HG03039 (cell line): Measurements from ENCODE around the gene CLEC2L.
A peak's percentile ranks its signal among the peaks of the same experiment; 100 is the strongest.

Experiments used
- ATAC-seq: cut with Tn5 transposase; IDR thresholded peaks from one replicate; pipeline ENCODE4 v1.9.1; 2021; ENCODE audit warnings: mild to moderate bottlenecking, moderate library complexity; ENCODE audit not compliant: unreplicated experiment

Gene CLEC2L

DNA sequence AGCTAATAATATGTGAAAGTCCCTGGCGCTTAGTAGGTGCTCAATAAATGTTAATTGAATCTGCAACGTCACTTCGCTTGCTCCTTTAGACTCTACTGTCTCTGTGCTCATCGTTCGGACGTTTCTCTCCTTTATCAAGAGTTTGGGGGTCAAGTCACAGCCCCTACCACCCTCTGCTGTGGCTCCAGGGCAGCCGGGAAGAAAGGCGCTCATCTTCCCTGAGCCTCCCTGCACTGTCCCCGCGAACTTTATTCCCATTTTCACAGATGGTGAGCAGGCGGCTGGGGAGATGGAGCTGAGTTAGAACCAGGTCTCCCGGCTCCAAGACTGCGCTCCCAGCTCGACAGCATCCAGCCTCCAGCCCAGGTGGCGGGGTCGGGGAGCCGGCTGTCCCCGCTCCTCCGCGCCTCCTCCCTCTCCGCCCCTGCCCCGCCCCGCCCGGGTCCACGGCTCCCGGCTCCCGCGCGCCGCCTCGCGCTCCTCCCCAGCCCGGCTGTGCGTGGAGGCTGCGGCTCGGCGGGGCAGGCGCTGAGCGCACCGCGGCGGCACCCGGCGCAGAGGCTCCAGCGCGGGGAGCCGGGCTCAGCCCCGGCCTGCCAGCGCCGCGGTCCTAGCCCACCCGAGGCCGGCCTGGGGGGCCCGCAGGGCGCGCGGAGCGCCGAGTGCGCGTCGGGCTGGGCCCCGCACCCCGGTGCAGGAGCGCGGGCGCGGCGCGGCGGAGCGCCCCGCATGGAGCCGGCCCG lies at the start of gene CLEC2L:
Gene CLEC2L (plus strand): TSS at position 487 of the 743 bp plus-strand sequence. CDS start 243 bp downstream, at position 730.
- ATAC-seq = no peak

DNA sequence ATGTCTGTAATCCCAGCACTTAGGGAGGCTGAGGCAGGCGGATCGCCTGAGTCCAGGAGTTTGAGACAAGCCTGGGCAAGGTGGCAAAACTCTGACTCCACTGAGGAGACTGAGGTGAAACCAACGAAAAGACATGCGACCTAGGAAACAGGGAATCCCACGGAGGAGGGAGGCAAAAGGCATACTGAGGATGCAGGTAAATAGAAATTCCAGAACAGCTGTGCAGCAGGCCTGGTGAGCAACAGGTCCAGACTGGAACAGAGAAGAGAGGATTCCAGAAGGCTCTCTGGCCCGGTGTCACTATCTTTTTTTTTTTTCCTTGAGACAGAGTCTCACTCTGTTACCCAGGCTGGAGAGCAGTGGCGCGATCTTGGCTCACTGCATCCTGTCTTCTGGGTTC lies 47.3 kb upstream of the CLEC2L start:
- no peak for ATAC-seq

DNA sequence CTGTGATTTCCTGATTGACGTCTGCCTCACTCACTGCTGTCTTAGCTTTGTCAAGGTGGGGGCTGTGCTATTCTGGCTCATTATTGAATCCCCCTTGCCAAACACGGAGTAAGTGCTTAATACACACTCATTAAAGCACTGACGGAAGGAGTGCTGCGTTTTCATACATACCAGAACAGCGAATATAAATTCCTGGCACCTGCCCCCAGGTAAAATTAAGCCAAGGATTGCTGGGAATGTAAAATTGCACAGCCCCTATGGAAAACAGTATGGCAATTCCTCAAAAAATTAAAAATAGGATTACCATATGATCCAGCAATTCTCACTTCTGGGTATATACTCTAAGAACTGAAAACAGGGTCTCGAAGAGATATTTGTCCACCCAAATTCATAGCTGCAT lies 46.6 kb upstream of the CLEC2L start:
- ATAC-seq = no peak

DNA sequence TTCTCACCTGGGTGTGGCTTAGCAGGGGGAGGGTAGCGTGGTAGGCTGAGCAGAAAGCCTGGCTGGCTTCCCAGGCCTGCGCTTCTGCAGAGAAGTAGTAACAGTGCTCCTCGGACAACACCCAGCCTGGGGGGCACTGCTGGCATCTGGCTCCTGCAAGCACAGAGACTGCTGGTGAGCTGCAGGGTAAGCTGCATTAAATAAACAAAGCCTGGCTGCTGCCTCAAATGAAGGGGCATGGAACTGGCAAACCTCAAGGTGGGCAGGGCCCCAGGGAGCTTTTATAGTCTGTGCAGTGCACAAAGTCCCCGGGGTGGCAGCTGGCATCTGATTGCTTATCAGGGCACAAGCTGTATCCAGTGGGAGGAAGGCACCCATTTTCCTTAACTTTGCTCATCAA lies 43.9 kb upstream of the CLEC2L start:
- ATAC-seq = no peak

DNA sequence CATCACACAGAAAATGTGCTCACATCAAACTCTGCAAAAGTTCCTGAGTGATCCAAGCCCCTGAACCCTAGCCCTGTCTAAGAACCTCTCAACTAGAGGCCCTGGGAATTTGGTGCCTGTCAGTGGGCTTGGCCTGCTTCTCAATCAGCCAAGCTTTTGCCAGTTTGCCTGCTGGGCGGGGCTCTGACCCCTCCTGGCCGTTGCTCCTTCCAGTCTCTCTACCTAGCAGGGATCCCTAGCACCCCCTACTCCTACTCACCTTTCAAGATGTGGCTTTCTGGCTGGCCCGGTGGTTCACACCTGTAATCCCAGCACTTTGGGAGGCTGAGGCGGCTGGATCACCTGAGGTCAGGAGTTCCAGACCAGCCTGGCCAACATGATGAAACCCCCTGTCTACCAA lies 42.1 kb upstream of the CLEC2L start:
- ATAC-seq = no peak

DNA sequence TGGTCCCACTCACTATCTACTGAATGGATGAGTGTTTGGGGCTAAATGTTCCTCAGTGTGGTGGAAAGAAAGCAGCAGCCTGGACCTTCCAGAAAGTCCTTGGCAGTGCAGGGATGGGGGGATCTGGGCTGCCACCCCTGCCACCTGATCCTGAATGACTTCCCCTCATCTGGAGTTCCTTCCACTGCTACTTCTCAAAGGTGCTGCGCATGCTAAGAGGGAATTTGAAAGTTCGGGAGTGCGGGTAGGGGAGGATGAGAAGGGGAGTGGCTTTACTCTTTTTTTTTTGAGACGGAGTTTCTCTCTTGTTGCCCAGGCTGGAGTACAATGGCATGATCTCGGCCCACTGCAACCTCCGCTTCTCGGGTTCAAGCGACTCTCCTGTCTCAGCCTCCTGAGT lies 41.4 kb upstream of the CLEC2L start:
- ATAC-seq = no peak

DNA sequence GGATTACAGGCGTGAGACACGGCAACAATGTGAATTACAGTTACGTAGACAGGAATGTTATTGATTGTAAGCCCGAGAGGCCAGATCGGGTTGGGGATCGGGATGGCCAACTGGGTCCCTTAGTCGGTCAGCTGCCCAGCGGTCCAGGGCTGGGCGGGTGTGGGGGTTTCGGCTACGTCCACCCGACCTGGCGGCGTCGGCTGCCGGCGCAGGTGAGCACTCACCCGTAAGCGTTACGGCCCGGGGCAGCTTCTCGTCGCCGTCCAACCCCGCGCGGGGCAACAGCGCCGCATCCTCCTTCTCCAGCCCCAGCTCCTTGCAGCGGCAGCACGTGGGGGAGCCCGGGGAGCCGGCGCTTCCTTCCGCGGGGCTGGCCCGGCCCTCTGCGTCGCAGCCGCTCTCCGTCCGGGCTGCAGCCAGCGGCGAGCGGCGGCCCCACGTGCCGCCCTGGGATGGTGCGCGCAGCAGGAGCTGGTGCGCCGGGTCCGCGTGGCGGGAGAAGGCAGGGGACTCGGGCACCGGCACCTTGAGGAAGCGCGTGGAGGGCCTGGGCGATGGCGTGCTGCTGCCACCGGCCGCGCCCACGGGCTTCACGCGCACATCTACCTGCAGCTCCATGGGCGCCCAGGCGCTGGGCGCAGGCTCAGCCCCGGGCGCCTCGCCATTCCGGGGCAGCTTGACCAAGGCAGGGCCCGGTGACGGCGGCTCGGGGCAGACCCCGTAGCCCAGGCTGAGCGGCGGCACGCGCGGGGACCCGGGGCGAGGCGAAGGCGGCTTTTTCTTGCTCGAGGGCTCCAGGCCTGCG lies 40.6 kb upstream of the CLEC2L start:
- no peak for ATAC-seq

DNA sequence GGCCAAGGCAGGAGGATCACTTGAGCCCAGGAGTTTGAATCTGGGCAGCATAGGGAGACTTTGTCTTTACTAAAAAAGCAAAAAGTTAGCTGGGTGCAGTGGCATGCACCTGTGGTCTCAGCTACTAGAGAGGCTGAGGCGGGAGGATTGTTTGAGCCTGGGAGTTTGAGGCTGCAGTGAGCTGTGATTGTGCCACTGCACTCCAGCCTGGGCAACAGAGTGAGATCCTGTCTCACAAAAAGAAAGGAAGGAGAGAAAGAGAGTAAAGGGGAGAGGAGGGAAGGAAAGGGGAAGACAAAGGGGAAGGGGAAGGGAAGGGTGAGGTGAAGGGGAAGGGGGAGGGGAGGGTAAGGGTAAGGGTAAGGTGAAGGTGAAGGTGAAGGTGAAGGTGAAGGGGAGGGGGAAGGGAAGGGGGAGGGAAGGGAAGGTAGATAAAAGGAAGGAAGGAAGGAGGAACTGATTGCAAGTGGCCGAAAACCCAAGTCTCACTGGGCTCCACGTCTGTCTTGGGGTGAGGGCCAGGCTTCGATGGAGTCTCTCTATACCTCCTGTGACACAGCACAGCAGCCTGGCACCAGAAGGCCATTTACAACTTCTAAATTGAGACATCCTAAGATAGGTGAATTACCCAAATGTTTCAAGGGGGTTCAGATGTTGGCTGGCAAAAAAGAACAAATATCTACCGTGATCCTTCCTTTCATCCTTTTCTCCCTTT lies 36.0 kb upstream of the CLEC2L start:
- ATAC-seq = no peak

DNA sequence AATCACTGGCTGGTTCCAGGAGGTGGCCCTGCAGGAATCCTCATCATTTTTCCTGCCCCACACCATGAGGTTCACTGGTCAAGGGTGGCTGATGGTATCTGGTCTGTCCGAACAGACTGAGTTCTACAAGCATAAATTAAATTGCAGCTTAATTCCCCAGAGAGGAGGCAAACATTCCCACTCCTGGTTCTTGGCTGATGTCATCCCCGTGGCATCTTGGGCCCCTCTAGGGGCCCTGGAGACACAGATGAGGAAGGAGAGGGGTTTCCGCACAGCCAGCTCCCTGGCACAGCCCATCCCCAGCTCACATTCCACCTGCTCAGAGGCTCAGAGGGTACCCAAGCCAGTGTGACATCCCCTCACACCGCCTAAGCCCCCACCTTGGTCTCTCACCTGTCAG lies 34.7 kb upstream of the CLEC2L start:
- no peak for ATAC-seq

DNA sequence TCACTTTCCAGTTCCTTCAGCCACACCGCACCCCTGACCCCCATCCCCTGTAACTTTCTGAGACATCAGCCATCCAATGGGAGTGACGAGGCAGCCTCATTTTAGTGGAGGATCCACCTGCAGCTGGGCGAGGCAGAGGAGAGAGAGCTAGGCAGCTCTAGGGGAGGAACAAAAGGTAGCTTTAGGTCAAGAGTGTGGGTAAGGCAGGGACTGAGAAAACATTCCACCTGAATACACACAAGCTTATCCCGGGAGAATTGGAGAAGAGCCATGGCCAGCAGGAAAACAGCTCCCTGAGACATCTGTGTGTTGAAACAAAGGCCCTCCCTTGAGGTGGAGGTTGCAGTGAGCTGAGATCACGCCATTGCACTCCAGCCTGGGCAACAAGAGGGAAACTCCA lies 33.4 kb upstream of the CLEC2L start:
- ATAC-seq = no peak

DNA sequence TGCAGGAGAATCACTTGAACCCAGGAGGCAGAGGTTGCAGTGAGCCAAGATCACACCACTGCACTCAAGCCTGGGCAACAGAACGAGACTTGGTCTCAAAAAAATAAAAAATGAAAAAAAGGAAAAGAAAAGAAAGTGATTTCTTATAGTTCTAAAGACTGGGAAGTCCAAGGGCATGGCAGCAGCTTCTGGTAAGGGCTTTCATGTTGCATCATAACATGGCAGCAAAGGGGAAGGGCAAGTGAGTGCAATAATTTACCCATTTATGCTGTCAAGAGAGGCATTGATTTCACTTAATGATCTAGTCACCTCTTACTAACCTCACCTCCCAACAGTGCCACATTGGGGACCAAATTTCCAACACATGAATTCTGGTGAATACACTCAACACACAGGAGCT lies 31.2 kb upstream of the CLEC2L start:
- ATAC-seq = no peak

DNA sequence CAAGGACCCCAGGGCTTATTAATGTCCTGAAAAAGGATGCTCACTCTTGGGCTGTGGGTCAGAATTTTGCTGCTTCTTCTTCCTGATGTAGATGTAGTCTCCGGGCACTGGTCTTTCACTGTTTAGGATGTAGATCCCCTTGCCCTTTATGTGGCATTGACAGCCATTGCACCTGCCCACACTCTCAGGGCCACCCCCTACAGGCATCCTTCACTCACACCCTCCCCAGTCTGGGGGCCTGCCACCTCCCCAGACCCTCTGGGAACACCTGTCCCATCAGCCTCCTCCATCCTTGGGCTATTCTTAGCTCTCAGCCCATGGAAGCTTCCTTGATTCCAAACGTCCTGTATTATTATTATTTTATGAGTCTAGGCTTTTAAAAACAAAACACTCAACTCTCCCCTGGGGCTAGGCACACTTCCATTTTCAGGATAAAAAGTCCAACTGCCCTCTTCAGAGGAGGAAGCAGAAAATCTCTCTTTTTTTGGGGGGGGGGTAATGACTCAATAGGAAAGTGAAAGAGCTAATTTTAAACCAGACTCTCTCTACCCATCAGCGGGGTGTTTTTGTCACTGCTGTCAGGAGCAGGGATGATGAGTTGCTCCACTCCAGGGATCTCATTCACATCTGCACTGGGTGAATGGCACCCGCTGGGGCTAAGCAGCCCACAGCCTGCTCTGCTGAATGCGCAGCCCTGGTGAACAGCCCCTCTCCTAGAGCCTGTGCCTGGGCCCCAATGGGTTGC lies 28.5 kb upstream of the CLEC2L start:
- peak; percentile 77 for ATAC-seq

DNA sequence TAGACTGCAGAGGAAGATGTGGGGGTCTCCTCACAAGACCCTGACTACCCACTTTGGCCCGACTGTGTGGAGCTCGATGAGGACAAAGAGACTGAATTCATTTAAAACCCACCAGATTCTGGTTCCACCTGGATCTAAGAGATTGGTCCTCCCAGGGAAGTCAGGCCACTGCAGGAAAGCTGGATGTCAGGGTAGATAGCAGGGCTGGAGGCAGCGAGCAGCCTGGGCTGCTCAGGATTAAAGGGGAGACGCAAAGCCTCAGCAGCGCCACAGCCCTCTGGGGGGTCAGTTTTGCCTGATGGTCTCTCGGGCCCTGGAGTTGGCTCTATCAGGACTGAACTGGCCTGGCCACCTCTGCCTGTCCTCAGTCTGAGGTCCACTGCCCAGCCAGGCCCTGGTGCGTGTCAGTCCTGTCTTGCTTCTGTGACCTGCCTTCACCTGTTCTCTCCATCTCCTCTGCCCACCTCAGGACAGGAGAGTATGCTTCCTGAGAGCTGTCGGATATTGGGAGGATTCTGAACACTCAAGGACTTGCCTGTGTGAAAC lies 27.8 kb upstream of the CLEC2L start:
- ATAC-seq = no peak

DNA sequence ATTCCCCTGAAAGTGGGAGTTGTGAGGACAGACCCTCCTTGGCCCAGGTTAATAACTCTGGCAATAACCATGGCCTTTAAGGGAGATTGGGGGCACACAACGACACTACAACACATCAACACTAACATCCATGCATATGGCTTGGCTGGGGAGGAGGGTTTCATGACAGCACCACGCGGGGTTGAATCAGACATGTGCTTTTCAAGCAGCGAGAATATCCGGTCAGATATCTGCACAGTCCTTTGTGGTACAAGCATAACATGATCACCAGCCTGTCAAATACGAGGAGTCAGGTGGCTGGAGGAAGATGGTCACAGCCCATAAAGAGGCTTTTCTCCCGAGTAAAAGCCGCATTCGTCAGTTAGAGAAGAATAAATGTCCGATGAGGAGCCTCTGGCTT lies 27.0 kb upstream of the CLEC2L start:
- no peak for ATAC-seq

DNA sequence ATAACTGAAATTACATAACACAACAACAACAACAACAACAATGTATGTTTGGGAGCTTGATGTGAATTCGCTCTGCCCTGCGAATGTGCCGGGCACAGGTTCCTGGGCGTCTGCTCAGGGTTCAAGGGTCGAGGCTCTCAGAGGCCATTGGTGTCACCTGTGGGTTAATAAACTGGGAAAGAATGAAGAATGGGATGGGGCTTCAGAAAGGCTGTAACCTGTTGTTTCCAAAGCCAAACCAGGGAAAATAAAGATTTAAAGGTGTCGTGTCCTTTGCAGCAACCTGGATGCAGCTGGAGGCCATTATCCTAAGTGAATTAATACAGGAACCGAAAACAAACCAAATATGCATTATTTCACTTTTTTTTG lies 22.7 kb upstream of the CLEC2L start:
- no peak for ATAC-seq

DNA sequence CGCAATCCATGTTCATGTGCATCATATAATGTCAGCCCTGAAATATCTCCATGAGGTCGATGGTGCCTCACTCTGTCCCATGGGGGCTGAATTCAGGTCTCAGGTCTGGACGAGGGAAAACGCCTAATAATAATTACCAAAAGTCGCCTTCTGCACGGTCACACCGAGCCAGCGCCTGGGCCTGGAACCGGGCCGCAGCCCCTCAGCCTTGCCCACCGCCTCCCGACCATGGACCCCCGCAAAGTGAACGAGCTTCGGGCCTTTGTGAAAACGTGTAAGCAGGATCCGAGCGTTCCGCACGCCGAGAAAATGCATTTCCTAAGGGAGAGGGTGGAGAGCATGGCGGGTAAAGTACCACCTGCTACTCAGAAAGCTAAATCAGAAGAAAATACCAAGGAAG lies 21.3 kb upstream of the CLEC2L start:
- ATAC-seq = no peak

DNA sequence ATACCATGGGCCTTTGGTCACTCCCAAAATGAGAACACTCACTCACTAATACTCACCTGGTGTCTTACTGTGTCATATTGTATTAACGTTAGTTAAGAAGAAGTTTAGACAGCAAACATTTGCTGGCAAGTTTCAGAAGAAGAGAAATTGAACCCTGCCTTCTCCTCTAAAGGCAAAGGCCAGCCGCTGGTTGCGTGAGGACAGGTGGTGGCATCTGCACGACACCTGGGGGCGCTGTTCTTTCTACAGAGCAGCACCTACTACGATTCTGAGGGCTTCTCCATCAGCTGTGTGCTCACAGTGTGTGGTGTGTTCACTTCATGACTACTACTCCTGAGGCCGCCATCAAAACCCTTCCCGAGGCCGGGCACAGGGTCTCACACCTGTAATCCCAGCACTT lies 17.9 kb upstream of the CLEC2L start:
- ATAC-seq = no peak

DNA sequence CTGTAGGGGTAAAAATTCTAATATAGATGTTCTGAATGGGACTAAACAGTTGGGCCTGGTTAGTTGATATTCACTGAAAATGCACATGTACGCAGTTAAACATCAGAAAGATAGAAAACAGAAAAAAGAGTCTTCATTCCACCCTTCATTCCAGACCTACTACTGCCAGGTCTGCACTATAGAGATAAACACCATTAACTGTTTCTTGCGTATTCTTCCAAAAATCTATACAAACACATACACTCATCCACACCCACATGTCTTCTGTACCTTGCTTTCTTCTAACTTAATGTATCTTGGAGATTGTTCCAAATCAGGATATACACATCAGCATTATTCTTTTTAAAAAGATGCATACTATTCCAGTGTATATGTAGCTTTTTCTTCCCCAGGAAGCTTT lies 13.9 kb upstream of the CLEC2L start:
- ATAC-seq = no peak

DNA sequence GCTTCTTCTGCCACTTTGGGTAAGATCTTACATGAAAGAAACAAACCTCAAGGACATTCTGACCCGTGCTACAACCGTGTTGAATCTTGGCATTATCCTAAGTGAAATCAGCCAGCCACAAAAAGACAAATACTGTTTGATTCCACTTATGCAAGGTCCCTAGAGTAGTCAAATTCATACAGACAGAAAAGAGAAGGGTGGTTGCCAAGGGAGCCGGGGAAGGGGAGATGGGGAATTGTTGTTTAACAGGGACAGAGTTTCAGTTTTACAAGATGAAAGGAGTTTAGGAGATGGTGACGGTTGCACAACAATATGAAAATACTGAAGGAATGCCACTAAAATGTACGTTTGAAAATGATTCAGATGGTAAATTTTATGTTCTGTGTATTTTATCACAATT lies 12.2 kb upstream of the CLEC2L start:
- ATAC-seq = no peak

DNA sequence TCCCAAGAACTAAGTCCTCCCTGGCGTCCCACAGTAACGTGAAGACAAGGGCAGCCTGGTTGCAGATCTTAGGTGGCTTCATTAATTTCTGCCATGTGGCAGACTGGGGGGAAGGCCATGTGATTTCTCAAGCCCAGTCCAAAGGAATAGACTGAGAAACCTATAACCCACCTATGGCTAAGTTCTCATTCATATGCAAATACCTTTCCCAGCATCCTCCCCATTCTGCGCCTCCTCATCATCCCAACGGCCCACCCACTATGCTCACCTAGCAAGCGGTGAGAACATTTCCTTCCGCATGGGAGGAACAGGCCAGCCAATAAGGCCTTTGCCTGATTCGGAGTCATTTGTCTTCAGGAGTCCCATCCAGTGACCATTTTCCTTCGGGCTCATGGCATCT lies 8.2 kb upstream of the CLEC2L start:
- ATAC-seq = no peak

DNA sequence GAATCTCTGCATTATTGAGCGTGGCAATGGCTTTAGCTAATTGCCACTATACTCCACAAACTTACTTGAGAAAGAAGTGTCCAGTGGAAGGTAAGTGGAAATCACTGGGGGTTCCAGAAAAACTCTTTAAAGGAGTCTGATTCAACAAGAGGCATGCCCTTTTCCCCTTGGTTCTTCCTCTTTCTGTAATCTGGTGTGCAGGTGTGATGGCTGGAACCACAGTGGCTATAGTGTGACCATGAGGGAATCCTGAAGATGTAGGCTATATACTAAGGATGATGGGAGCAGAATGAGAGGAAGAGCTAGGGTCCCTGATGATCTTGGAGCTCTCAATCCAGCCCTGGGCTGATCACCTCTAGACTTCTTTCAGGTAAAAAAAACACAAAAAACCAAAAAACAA lies 2.0 kb upstream of the CLEC2L start:
- no peak for ATAC-seq
